Endothelial cell of umbilical vein (primary cell): ENCODE results near the gene COLEC11.

Experiments
- CTCF ChIP-seq, 2 donors: IDR thresholded peaks; 1 replicate in 1 of 2; 2 replicates in 1 of 2; pipeline ENCODE4 v1.5.1; 2011; ENCODE audit warnings: low read length in 2 of 2, mild to moderate bottlenecking in 2 of 2, moderate library complexity in 2 of 2, control low read depth in 1 of 2, inconsistent platforms in 1 of 2, low read depth in 1 of 2; ENCODE audit not compliant: insufficient read depth in 1 of 2; ENCODE audit errors: extremely low read depth in 1 of 2
- EZH2 ChIP-seq: IDR thresholded peaks from 2 replicates; pipeline ENCODE4 v1.6.1; 2012; ENCODE audit warnings: borderline replicate concordance, low read depth, mild to moderate bottlenecking, moderate library complexity, low read length, inconsistent platforms; ENCODE audit not compliant: severe bottlenecking
- MAX ChIP-seq: IDR thresholded peaks from 2 replicates; pipeline ENCODE4 v1.6.1; 2011; ENCODE audit not compliant: insufficient read depth, insufficient read length
- POLR2A ChIP-seq: IDR thresholded peaks from 2 replicates; pipeline ENCODE4 v1.6.1; 2012; ENCODE audit warnings: low read depth, mild to moderate bottlenecking, control low read depth, low read length

GRCh38 chr2:3606028-3606369 lies 11.1 kb downstream of the COLEC11 start:
- TF ChIP-seq MAX (no peak), POLR2A (no peak), CTCF (IDR thresholded peaks at IDR 0.05; ENCODE audit: extremely low read depth in 1 of 2, insufficient read depth in 1 of 2, low read depth in 1 of 2, low read length in 2 of 2) (no peak), EZH2 (no peak)
